Activated CD4-positive, alpha-beta T cell treated with anti-CD3 and anti-CD28 coated beads for 1 hour (primary cell): Measurements from ENCODE around the gene ANKRD17.
A peak's percentile ranks its signal among the peaks of the same experiment; 100 is the strongest.
"Not testable (repeated sequence)": the region's sequence is repeated elsewhere in the genome, so short reads cannot be mapped to it uniquely, and the experiment has no call there.

ENCODE experiments used
- DNase-seq: peaks from one replicate; pipeline ENCODE4 v3.0.0-alpha.2; 2020

ANKRD17 gene

DNA sequence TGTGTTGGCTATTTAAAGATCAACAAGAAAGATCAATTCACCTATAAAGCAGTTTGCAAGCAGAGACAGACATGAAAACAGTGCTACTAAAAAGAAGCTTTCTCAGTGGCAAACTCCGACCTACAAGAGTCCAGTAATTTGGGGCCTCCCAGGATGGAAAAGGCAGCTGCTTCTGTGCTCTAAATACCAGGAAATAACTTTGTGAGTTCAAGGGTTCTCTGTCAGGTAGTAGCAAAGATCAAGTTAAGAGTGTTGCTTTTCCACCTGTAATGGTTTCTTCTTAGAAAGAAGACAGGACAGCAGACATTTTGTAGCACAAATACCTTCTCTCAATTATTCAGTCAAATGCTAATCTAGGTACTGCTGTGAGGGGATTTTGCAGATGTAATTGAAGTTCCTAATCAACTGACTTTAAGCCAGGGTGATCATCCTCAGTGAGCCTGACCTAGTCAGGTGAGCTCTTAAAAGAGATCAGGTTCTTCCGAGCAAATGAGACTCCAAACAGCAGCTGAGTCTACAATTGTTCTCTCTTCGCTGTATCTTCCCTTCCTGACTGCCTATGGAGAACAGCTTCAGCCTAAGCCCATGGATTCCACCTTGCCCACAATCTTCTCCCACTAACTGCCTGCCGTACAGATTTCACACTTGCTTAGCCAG lies 13.5 kb downstream of the ANKRD17 start:
- no peak for DNase-seq

DNA sequence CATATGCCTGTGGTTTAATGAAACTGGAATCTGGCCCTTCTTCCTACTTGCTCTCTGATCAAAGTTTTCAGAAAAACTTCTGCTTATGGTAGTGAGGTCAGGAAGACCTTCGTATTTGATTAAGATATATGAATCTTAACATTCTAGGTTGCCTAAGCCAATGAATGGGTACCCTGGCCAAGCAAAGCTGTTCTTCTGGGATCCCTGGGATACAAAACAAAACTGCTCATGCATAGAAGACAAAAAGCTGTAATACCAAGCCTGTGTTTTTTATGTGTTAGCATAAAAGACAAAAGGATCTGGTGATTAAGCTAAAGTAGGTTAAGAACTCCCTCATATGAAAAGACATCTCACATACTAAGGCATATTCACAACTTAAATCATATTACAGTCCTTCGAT lies 21.6 kb downstream of the ANKRD17 start:
- DNase-seq = no peak

DNA sequence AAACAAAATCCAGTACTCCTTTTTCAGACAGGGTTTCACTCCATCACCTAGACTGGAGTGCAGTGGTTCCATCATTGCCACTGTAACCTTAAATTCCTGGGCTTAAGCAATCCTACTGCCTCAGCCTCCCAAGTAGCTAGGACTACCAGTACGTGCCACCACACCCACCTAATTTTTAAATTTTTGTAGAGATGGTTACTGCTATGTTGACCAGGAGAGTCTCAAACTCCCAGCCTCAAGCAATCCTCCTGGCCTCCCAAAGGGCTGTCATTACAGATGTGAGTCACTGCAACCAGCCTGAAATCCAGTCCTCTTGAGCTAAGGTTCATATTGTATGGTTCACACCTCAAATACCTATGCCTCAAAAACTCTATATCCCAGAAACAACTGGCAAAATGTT lies 22.4 kb downstream of the ANKRD17 start:
- DNase-seq = no peak

DNA sequence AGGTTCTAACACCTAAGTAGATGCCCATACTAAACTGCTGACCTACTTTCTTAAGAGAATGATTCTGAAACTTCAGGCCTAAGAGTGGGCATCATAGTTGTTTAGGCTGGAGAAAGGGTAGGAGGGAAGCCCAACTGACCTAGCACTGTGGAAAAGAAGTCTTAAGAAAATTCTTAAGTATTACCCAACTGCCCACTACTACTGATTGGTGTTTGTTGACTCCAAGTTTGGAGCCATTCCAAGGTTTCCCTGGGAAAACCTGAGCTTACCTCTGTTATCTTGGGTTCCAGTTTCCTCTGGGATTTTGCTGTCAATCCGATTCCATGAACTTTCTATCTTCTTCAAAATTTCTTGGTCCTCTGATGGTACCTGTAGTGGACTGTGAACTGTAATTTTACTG lies 23.9 kb downstream of the ANKRD17 start:
- no peak for DNase-seq

DNA sequence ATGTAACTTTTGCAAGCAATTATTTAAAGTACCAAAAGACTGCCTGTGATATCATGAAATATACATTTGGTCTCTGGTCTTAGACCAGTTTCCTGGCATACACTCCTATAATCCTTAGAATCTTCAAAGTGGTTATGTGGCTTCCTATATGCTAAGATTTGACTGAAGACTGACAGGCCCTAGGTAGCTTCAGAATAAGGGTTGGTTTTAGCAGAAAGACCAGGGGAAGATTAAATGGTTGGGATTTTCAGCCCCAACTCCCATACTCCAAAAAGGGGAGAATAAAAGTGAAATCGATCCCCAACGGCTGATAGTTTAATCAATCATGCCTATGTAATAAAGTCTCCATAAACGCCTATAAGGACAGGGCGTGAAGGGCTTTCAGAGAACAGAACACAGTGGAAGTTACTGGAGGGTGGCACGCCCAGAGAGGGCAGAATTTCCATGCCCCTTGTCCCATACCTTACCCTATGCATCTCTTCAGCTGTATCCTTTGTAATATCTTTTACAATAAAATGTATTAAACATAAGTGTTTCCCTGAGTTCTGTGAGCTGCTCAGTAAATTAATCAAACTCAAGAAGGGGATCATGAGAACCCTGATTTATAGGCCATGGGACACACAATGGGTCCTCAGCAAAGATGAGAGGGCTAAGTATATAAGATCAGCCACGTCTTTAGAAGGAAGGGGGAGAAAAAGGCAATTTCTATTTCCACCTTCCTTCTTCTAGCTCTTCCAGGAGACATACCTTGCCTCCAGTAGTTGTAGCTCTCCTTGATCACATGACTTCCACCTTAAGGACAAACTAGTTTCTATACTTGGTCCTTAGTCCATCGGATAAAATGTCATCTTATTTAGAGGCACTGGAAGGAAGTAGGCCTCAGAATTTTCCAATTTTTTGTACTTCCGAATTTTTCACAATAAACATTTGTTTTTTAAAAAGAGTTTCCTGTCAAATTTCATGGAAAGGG lies 26.8 kb downstream of the ANKRD17 start:
- DNase-seq = no peak

DNA sequence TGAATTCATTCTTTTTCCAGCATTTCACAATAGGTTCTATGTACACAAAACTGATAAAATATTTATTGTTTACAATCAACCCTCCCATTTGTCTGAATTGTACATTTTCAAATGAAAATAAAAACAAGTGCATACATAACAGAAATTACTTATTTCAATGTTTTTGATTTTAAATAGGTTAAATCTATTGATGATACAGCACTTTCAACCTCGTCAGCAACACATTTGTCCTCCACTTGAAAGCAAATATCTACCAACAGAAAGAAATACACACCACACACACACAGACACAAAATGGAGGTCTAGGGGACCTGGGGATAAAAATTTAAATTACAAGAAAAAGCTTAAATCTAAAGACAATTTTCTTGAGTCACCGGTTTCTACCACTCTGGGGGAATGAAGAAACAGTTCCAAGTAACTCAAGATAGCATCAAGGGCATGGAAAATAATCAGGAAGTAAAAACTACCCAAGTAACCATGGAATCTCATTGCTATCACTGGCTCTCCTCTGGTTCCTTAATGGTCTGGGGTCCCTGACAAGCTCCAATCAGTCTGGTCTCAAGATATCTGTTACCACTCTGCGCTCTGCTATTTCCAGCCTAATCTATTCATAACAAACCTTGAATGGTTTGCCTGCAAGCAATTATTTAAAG lies 27.6 kb downstream of the ANKRD17 start:
- no peak for DNase-seq

DNA sequence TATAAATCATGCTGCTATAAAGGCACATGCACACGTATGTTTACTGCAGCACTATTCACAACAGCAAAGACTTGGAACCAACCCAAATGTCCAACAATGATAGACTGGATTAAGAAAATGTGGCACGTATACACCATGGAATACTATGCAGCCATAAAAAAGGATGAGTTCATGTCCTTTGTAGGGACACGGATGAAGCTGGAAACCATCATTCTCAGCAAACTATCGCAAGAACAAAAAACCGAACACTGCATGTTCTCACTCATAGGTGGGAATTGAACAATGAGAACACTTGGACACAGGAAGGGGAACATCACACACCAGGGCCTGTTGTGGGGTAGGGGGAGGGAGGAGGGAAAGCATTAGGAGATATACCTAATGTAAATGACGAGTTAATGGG lies 29.8 kb downstream of the ANKRD17 start:
- not testable (repeated sequence) for DNase-seq

DNA sequence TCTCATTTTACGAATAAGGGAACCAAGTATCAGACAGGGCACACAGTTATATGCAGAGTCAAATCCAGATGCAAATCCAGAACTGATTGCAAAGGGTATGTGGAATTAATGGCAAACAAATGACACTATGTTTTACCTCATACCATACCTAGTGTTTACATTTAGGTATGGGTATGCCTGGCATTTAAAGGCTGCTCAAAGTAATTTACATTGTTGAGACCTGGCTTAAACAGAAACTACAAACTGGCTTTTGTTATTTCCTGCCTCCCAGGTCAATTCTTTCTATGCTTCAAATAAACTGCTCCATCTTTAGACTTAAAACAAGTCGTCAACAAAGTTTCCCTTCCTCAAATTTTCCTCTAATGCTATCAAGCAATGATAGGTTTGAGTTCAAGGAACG lies 33.7 kb downstream of the ANKRD17 start:
- DNase-seq = no peak

DNA sequence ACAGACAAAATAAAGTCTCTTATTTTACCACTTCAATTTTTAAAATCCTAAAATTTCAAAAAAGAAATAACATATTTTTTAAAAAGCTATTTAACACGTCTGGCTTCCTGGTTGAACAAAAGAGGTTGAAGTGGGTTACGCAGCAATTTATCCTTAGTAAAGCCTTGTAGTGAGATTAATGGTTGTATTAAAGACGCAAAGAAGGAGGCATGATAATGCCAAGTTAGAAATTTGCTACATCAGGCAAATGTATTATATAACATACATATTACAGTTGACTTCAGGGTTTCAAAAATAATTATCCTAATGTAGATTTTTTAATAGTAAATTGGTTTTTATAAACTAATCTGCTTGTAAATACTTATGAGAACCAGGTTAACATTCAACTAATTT lies 35.3 kb downstream of the ANKRD17 start:
- no peak for DNase-seq

DNA sequence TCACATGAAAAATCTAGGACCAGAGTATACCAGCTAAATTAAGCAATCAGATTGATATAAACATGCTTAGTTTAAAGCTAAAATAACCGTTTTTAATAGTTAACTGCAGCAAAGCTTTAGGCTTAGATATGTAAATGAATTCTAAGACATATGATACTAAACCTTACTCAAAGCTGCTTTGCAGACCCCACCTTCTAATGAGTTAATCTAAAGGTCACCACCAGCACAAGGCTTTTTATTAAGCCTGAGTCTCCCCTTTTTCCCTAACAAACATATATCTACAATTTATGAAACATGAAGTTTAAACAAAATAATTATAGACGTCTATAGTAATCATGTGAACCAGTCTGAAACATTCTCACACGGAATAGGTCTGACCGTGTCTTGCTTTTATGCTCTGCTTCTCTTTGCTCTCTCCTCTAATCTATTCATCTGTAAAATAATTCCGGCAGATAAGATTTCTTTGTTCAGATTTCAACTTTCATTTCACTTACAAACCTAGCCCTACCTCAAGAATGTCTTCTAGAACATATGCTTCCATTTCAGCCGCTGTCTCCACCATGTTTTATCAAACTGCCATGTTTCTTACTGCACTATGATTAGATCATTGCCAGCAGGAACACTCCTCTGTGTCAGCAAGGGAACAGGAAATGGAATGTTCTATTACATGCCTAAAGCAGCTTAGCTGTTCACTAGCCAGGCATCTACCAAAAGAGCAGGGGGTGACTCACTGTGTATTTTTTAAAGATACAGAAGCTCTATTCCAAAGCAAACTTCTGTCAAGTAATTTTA lies 35.9 kb downstream of the ANKRD17 start:
- peak; percentile 13 for DNase-seq

DNA sequence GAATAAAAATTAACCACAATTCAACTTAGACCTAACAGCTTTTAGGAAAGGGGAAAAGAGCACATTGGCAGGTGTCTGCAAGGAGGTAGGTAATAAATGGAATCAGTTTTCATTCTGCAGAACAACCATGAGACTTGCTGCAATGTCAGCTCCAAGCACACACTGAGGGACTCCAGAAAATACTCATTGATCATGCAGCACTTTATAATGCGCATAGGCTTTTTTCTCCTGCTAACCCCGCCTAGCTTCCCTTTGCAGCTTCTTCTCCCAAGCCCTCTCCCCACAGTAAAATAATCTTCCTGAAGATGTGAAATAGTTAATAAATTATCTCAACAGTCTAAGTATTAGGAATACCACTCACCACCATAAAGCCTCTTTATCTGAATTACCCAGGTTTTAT lies 36.9 kb downstream of the ANKRD17 start:
- no peak for DNase-seq

DNA sequence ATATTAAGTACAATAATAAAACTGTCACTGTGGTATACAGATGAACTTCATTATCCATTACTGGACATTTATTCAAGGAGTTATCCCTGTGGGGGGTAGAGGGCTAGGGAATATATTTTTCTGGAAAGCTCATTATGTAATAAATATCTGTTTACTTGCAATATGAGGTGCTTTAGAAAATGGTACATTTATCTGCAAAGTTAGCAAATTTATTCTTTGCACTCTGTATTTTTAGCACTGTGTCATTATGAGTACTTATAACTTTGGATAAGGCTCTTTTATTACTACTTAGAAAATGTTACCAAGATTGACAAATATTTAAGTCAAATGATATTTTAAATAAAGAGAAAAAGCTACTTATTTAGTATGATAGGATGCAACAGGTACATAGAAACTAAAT lies 37.8 kb downstream of the ANKRD17 start:
- DNase-seq = no peak

DNA sequence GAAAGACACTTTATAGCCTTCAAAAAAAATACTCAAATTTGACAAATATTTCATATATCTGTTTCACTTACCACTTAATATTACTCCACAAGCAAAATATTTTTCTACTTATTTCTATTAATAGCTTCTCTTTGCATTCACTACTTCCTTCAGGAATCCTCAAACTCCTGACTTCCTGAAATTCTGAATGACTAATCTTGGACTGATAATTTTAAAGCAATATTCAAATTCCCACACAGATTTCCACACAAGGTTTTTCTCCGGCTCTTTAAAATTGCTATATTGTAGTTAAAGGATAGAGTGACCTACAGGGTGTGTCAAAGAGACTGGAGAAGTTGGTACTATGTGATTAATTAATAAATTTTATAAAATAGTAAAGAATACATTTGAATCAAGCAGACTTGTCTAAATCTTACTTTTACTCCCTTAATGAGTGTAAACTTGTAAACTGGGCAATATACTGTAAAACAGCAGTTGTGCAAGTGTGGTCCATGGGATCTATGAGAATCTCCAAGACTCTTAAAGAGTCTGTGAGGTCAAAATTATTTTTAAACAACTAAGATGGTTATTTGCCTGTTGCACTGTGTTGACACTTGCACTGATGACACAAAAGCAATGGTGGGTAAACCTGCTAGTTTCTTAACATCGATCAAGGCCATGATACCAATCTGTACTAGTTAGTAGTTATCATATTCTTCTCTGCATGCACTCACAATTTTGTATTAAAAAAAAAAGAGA lies 44.5 kb downstream of the ANKRD17 start:
- no peak for DNase-seq

DNA sequence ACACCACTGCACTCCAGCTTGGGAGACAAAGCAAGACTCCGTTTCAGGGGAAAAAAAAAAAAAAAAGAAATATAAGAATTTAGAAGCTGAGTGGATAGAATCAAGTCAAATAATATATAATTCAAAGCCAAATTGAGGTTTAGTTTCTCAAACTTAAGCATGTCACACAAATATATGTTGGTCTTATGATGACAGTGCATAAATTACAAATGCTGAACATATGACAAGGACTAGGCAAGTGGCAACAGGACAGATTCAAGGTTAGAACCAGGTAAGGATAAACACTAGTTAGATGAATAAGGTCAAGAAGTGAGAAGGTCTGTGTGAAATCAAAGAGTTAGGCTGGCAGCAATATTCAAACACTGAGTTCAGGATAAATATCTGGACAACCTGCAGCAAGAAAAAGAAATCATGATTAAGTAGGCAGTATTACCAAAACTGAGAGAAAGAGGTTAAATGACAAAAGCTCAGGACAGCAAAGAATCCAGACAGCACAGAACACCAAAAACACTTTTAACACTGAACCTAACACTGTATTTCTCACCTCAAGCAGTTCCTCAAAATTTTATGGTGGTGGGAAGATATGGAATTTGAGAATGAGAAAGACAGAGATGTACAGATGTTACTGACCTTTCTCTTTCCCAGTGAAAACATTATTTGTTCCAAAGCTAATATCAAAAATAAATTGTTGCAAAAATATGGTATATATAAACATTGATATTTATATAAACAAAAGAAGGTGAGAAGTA lies 45.4 kb downstream of the ANKRD17 start:
- no peak for DNase-seq

DNA sequence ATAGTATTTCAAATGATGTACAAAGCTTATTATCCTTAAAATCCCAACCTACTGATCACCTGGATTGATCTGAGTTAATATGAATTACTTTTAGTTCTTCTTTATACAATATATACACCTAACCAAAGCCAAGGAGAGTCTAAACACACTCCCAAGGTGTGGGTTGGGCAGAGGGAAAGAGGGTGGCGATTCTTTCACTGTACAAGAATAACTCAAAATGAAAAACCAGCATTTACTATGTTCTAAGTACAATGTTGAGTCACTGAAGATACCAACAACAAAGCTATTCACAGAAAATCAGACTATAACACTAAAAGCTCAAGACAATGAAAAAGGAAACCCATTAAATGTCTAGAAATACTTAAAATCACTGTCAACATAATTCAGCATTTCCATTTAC lies 46.6 kb downstream of the ANKRD17 start:
- no peak for DNase-seq

DNA sequence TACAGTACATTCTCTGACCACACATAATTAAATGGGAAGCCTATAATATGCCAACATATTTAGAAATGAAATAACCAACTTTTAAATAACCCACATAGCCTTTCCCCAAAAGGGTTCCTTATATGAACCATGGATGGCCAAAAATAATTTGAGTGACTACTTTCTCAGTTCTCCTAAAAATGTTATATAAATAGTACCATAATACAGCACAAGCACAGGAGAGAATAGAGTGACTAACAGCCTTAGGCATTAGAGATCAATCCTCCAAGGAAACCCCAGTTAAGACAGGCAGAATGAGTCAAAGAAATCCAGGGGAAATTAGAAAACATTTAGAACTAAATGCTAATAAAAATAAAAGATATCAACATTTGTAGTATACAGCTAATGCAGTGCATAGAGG lies 50.2 kb downstream of the ANKRD17 start:
- no peak for DNase-seq

DNA sequence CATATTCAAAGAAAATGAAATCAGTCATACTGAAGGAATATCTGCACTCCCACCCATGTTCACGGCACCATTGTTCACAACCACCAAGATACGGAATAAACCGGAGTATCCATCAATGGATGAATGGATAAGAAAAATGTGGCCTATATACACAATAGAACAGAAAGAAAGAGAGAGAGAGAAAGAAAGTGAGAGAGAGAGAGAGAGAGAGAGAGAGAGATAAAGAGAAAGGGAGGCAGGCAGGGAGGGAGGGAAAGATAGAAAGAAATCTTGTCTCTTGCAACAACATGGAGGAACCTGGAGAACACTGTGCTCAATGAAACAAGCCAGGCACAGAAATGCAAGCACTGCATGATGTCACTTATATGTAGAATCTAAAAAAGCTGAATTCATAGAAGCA lies 52.4 kb downstream of the ANKRD17 start:
- DNase-seq = no peak

DNA sequence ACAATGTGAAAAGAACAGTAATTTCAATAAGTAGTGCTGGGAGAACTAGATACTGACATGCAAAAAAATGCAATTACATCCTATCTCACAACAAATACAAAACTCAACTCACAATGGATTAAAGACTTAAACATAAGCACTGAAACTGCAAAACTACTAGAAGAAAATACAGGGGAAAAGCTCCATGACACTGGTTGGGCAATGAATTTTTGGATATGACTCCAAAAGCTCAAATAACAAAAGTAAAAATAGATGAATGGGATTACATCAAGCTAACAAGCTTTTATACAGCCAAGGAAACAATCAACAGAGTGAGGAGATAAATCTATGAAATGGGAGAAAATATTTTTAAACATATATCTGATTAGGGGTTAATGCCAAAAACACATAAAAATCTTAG lies 53.1 kb downstream of the ANKRD17 start:
- no peak for DNase-seq

DNA sequence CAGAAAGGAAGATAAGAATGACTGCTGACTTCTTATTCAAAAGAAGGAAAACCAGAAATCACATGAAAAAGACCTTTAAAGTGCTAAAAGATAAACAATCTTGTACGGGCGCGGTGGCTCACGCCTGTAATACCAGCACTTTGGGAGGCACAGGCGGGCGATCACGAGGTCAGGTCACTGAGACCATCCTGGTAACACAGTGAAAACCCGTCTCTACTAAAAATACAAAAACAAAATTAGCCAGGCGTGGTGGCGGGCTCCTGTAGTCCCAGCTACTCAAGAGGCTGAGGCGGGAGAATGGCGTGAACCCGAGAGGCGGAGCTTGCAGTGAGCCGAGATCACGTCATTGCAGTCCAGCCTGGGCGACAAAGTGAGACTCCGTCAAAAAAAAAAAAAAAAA lies 54.6 kb downstream of the ANKRD17 start:
- not testable (repeated sequence) for DNase-seq

DNA sequence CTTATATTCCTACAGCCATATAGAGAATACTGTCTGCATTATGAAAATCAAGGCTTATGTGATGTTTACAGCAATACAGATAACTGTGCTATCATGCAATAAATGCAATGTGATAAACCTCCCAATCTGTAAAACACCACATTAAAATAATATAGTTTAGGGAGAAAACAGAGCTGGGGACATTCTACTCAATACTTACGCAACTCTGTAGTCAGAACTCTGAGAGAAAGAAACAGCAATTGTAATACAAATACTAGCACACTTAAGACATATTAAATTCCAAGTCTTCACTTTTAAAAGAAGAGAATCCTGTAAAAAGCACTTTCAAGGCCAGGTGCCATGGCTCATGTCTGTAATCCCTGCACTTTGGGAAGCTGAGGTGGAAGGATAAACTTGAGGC lies 61.4 kb downstream of the ANKRD17 start:
- DNase-seq = no peak

DNA sequence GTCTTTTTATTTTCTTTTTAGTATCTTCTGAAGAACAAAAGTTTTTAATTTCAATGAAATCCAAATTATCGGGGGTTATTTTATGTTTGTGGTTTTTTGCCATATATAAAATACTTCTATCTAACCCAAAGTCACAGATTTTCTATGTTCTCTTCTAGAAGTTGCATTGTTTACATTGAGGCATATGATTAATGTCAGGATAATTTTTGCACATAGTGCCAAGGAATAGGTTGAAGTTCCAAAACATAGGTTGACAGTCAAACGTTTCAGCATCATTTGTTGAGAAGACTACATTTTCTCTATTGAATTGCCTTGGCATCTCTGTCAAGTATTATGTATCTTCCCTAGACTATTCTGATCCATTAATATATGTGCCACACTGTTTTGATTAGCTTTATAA lies 64.5 kb downstream of the ANKRD17 start:
- DNase-seq = no peak

DNA sequence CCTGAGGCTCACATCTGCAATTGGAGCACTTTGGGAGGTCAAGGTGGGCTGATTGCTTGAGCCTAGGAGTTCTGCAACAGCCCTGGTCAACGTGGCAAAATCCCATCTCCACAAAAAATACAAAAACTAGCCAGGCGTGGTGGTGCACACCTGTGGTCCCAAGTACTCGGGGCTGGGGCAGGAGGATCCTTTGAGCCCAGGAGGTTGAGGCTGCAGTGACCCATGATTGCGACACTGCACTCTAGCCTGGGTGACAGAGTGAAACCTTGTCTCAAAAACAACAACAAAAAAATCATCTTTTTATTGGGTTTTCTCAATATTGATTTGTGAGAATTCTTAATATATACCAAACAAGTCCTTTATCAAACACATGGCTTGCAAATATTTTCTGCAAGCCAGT lies 64.9 kb downstream of the ANKRD17 start:
- DNase-seq = no peak
